ENCODE measurements around the gene RAB12.

DNA sequence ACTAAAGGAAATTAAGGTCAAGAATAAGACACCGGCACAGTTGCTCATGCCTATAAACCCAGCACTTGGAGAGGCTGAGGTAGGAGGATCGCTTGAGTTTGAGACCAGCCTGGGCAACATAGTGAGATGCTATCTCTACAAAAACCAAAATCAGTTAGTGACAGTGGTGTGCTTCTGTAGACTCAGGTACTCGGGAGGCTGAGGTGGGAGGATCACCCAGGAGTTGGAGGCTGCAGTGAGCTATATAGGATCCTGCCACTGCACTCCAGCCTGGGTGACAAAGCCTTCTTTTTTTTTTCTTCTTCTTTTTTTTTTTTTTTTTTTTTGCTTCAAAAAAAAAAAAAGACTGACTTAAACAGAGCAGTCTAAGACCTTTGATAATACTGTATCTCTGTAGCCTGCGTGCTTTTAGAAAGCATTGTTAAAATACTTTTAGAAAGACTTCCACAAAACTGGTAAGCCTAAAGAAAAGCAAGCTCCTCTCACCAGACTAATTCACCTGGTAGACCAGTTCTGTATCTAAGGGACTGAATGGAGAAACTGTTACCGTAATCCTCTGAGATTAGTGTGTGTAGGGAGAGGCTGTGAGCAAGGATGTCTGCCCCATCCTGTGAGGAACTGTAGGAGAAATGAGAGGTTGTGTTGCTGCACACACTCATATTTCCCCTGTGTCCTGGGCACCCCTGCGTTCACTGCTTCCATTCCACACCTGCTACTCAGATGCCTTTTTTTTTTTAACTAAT, 10.8 kb downstream of the RAB12 start:
- TF ChIP-seq, protein P1, sequence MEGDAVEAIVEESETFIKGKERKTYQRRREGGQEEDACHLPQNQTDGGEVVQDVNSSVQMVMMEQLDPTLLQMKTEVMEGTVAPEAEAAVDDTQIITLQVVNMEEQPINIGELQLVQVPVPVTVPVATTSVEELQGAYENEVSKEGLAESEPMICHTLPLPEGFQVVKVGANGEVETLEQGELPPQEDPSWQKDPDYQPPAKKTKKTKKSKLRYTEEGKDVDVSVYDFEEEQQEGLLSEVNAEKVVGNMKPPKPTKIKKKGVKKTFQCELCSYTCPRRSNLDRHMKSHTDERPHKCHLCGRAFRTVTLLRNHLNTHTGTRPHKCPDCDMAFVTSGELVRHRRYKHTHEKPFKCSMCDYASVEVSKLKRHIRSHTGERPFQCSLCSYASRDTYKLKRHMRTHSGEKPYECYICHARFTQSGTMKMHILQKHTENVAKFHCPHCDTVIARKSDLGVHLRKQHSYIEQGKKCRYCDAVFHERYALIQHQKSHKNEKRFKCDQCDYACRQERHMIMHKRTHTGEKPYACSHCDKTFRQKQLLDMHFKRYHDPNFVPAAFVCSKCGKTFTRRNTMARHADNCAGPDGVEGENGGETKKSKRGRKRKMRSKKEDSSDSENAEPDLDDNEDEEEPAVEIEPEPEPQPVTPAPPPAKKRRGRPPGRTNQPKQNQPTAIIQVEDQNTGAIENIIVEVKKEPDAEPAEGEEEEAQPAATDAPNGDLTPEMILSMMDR (conservative IDR thresholded peaks at IDR 0.05 in 1 of 2, IDR thresholded peaks at IDR 0.05 in 1 of 2; ENCODE audit: low read depth in 1 of 2, low read length in 2 of 2) = no peak
- no peak for TF ChIP-seq EZH2 (IDR thresholded peaks at IDR 0.05; ENCODE audit: low read length, missing control alignments)

Data from fibroblast of lung (primary cell).